Measurements from ENCODE around the gene MT1A.

MT1A gene

GRCh38 chr16:56631197-56631596 is 7.3 kb upstream of the MT1A start:
- H3K36me3 Mint-ChIP-seq (ENCODE audit: low read depth): no peaks in the 10 kb centered on the region
- H3K9me3 Mint-ChIP-seq: no peaks in the 10 kb centered on the region
- no peak overlapping the region for H3K27ac Mint-ChIP-seq
- peaks cover 100% of the 10 kb centered on the region for H3K27me3 Mint-ChIP-seq (ENCODE audit: low read depth, poor library complexity)
- no peak overlapping the region for H3K4me3 Mint-ChIP-seq
- TF ChIP-seq, protein P1, sequence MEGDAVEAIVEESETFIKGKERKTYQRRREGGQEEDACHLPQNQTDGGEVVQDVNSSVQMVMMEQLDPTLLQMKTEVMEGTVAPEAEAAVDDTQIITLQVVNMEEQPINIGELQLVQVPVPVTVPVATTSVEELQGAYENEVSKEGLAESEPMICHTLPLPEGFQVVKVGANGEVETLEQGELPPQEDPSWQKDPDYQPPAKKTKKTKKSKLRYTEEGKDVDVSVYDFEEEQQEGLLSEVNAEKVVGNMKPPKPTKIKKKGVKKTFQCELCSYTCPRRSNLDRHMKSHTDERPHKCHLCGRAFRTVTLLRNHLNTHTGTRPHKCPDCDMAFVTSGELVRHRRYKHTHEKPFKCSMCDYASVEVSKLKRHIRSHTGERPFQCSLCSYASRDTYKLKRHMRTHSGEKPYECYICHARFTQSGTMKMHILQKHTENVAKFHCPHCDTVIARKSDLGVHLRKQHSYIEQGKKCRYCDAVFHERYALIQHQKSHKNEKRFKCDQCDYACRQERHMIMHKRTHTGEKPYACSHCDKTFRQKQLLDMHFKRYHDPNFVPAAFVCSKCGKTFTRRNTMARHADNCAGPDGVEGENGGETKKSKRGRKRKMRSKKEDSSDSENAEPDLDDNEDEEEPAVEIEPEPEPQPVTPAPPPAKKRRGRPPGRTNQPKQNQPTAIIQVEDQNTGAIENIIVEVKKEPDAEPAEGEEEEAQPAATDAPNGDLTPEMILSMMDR (IDR thresholded peaks at IDR 0.05): no peak
- H3K4me1 Mint-ChIP-seq: peaks cover 8% of the 10 kb centered on the region
- DNase-seq: no peak

DNA sequence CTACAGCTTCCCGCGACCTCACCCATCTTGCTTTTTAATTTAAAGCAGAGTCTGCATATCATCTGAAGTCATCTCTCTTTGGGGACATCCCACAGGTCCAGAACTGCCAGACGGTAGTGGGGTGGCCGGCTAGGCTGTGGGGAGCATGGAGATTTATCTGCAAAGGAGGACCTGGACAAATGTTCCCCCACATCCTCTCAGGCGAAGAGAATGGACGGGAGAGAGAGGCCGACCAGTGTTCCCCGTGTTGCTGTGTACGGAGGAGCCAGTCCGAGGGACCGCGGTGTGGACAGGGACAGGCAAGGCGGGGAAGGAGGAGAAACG is 6.7 kb upstream of the MT1A start:
- no peak for DNase-seq
- Mint-ChIP-seq H3K4me3 (peak overlapping the region; percentile 67), H3K9me3 (no peaks in the 10 kb centered on the region), H3K27me3 (ENCODE audit: low read depth, poor library complexity) (peaks cover 100% of the 10 kb centered on the region), H3K36me3 (ENCODE audit: low read depth) (no peaks in the 10 kb centered on the region), H3K4me1 (peaks cover 8% of the 10 kb centered on the region), H3K27ac (no peak overlapping the region)
- TF ChIP-seq, protein P1 (IDR thresholded peaks at IDR 0.05): no peak

DNA sequence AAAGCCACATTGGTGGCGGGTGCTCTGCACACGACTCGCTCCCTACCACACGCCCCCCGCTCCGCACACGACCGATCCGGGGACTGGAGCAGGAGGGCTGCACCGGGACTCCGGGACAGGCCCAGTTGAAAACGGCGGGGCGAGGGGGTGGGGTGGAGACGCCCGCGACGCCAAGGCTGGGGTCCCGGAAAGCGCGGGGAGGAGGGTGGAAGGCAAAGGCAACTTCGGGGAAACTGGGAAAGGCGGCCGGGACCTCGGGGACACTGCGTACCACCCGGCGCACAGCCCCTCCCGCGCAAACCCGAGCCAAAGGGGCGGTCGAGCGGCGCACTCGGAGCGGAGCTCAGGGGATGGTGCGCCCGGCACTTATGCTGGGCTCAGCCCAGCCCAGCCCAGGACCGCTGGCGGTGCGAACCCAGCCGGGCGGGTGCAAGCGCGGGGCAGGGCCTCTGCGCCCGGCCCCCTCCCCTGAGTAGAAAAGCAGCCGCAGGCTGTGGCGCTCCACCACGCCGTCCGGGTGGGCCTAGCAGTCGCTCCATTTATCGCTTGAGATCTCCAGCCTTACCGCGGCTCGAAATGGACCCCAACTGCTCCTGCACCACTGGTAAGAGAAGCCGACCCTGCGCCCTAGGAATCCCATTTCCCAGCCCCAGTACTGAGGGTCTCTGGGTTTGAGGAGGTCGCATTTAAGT is 6.2 kb upstream of the MT1A start, which contains the start of gene MT1M:
Gene MT1M, plus strand, starts transcription at position 504 of the 692 bp plus-strand sequence. Its CDS starts 73 bp downstream, at position 577.
- peaks cover 100% of the 10 kb centered on the region for H3K27me3 Mint-ChIP-seq (ENCODE audit: low read depth, poor library complexity)
- H3K9me3 Mint-ChIP-seq: no peaks in the 10 kb centered on the region
- peaks cover 8% of the 10 kb centered on the region for H3K4me1 Mint-ChIP-seq

DNA sequence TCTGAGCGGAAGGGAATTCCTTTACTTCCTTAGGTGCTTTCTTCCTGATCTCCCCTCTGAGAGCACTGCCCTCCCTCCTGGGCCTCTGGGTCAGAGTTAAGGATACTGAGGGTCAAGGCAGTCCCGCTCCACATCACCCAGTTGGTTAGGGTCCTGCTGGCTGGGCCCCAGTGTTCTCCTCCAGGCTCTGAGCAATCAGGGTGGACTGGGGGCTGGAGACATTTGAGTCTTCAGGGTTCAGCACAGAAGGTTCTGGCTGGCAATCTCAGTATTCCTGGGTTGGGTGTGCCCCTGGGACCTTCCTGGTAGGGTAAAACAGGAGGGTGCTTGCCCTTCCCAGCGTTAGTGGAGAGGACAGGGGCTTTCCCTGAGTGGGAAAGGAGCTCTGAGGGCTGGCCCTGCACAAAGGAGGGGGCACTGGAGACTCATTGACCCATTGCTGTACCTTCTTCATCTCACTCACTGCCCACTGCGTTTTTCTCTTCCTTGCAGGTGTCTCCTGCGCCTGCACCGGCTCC is 5.6 kb upstream of the MT1A start:
- Mint-ChIP-seq H3K4me3 (peak overlapping the region; percentile 74), H3K4me1 (peaks cover 12% of the 10 kb centered on the region), H3K27me3 (ENCODE audit: low read depth, poor library complexity) (peaks cover 100% of the 10 kb centered on the region), H3K9me3 (no peaks in the 10 kb centered on the region), H3K36me3 (ENCODE audit: low read depth) (no peaks in the 10 kb centered on the region), H3K27ac (no peak overlapping the region)
- TF ChIP-seq, protein P1 (IDR thresholded peaks at IDR 0.05): no peak
- DNase-seq: no peak

More for the DNA sequence above, 6.2 kb upstream of the MT1A start, which contains the start of gene MT1M:
- H3K27ac Mint-ChIP-seq: no peak within 1 kb of the TSS
- peak; percentile 44 for DNase-seq
- TF ChIP-seq, protein P1 (IDR thresholded peaks at IDR 0.05): no peak
- peak within 1 kb of the TSS; percentile 74 for H3K4me3 Mint-ChIP-seq
- H3K36me3 Mint-ChIP-seq (ENCODE audit: low read depth): no peaks in the 10 kb centered on the region

GRCh38 chr16:56633535-56633934 is 4.9 kb upstream of the MT1A start:
- H3K9me3 Mint-ChIP-seq: no peaks in the 10 kb centered on the region
- no peak overlapping the region for H3K4me3 Mint-ChIP-seq
- peaks cover 14% of the 10 kb centered on the region for H3K4me1 Mint-ChIP-seq
- peaks cover 100% of the 10 kb centered on the region for H3K27me3 Mint-ChIP-seq (ENCODE audit: low read depth, poor library complexity)
- TF ChIP-seq, protein P1 (IDR thresholded peaks at IDR 0.05): no peak
- no peak for DNase-seq
- no peak overlapping the region for H3K27ac Mint-ChIP-seq
- H3K36me3 Mint-ChIP-seq (ENCODE audit: low read depth): no peaks in the 10 kb centered on the region

Measured in nephron progenitor cell (in vitro differentiated cells).